GM20000 (cell line): ENCODE measurements around the gene KLF6.
A peak's percentile ranks its signal among the peaks of the same experiment; 100 is the strongest.

ENCODE experiments used
- DNase-seq: peaks from one replicate; pipeline ENCODE4 v3.0.0; 2012; ENCODE audit warnings: low spot score
- CTCF ChIP-seq: IDR thresholded peaks from 2 replicates; pipeline ENCODE4 v1.5.1; 2012; ENCODE audit warnings: mild to moderate bottlenecking, control low read depth; ENCODE audit errors: extremely low read depth, missing control alignments

KLF6 gene

GRCh38 chr10:3811291-3811870 is 26.4 kb upstream of the KLF6 start:
- no peak for TF ChIP-seq CTCF

GRCh38 chr10:3808689-3809199 is 23.7 kb upstream of the KLF6 start:
- no peak for TF ChIP-seq CTCF
- DNase-seq, result no peak

More at GRCh38 chr10:3811291-3811870, 26.4 kb upstream of the KLF6 start:
- peak; percentile 58 for DNase-seq

- no peak for DNase-seq
- TF ChIP-seq CTCF, result no peak
Measured at GRCh38 chr10:3807928-3808496, 23.0 kb upstream of the KLF6 start.

- TF ChIP-seq CTCF, result no peak
- DNase-seq, result no peak
Measured at GRCh38 chr10:3807211-3807927, 22.4 kb upstream of the KLF6 start.

- TF ChIP-seq CTCF, result no peak
- DNase-seq, result no peak
Measured at GRCh38 chr10:3806603-3807002, 21.6 kb upstream of the KLF6 start.

- no peak for DNase-seq
Measured at GRCh38 chr10:3805791-3806461, 20.9 kb upstream of the KLF6 start.

More at GRCh38 chr10:3805791-3806461, 20.9 kb upstream of the KLF6 start:
- TF ChIP-seq CTCF, result no peak
